Dendritic cell treated with granulocyte-macrophage colony-stimulating factor and Interleukin-4, amounts not matched to agents 40 ng/mL and 50 ng/mL, for 4 days (primary cell): ENCODE results near the gene GRB2.
"Not testable (repeated sequence)": the region's sequence is repeated elsewhere in the genome, so short reads cannot be mapped to it uniquely, and the experiment has no call there.

ENCODE experiments used
- H3K27ac Mint-ChIP-seq: one replicate; pipeline ENCODE4 v1.8.0; 2022; ENCODE audit warnings: mild to moderate bottlenecking, mixed read lengths
- H3K27me3 Mint-ChIP-seq: one replicate; pipeline ENCODE4 v1.8.0; 2022; ENCODE audit warnings: mild to moderate bottlenecking, mixed read lengths
- H3K36me3 Mint-ChIP-seq: one replicate; pipeline ENCODE4 v1.8.0; 2022; ENCODE audit warnings: low read depth, mixed read lengths
- H3K4me1 Mint-ChIP-seq: one replicate; pipeline ENCODE4 v1.8.0; 2022; ENCODE audit warnings: low read depth, mixed read lengths
- H3K4me3 Mint-ChIP-seq: one replicate; pipeline ENCODE4 v1.8.0; 2022; ENCODE audit warnings: mild to moderate bottlenecking, moderate library complexity, mixed read lengths
- H3K9me3 Mint-ChIP-seq: one replicate; pipeline ENCODE4 v1.8.0; 2022; ENCODE audit warnings: mixed read lengths
- intact Hi-C: fragments of 100-400 bp; cut with micrococcal nuclease; formaldehyde crosslinking; loops from one replicate; pipeline ENCODE4 v1.15.0; 2022

The GRB2 gene

GRCh38 chr17:75300280-75300679, 105.2 kb downstream of the GRB2 start:
- H3K4me3 Mint-ChIP-seq, result no peak overlapping the region
- H3K9me3 Mint-ChIP-seq, result no peaks in the 10 kb centered on the region
- intact Hi-C loops, result no loop called here

GRCh38 chr17:75295201-75296158, 110.0 kb downstream of the GRB2 start:
- no peaks in the 10 kb centered on the region for H3K9me3 Mint-ChIP-seq

More at GRCh38 chr17:75300280-75300679, 105.2 kb downstream of the GRB2 start:
- peaks cover 6% of the 10 kb centered on the region for H3K36me3 Mint-ChIP-seq
- H3K27ac Mint-ChIP-seq, result peak overlapping the region; percentile 81
- H3K4me1 Mint-ChIP-seq, result peaks cover 52% of the 10 kb centered on the region
- no peaks in the 10 kb centered on the region for H3K27me3 Mint-ChIP-seq

GRCh38 chr17:75292810-75293448, 112.5 kb downstream of the GRB2 start:
- H3K27ac Mint-ChIP-seq, result peak overlapping the region; percentile 97
- H3K4me3 Mint-ChIP-seq, result peak overlapping the region; percentile 23
- H3K27me3 Mint-ChIP-seq, intact Hi-C loops, H3K9me3 Mint-ChIP-seq: not testable (repeated sequence)
- H3K36me3 Mint-ChIP-seq, result peaks cover 18% of the 10 kb centered on the region
- peaks cover 64% of the 10 kb centered on the region for H3K4me1 Mint-ChIP-seq

More at GRCh38 chr17:75295201-75296158, 110.0 kb downstream of the GRB2 start:
- Mint-ChIP-seq H3K36me3 (no peaks in the 10 kb centered on the region), H3K27me3 (no peaks in the 10 kb centered on the region), H3K4me3 (peak overlapping the region; percentile 62), H3K27ac (peak overlapping the region; percentile 97), H3K4me1 (peaks cover 63% of the 10 kb centered on the region)
- intact Hi-C loops, result loop anchor here (1.0 kb wide), 1 partner anchor 17 kb away; no protein-coding TSS in a partner anchor

GRCh38 chr17:75289832-75290337, 115.6 kb downstream of the GRB2 start:
- peak overlapping the region; percentile 92 for H3K4me3 Mint-ChIP-seq
- no peaks in the 10 kb centered on the region for H3K27me3 Mint-ChIP-seq
- intact Hi-C loops, result loop anchor here (2.0 to 5.0 kb wide), 2 partner anchors 32 to 115 kb away; partner anchors contain the start of gene GRB2
- peak overlapping the region; percentile 97 for H3K27ac Mint-ChIP-seq
- H3K4me1 Mint-ChIP-seq, result peaks cover 77% of the 10 kb centered on the region
- no peaks in the 10 kb centered on the region for H3K9me3 Mint-ChIP-seq
- H3K36me3 Mint-ChIP-seq, result peaks cover 48% of the 10 kb centered on the region

GRCh38 chr17:75289115-75289831, 116.2 kb downstream of the GRB2 start, which contains the start of gene SLC25A19:
TSS of gene SLC25A19 (minus strand) at chr17:75289433. CDS start at chr17:75286764, 2,669 bp downstream.
- H3K27me3 Mint-ChIP-seq, result no peaks in the 10 kb centered on the region
- H3K4me3 Mint-ChIP-seq, result peak within 1 kb of the TSS; percentile 92
- peaks cover 55% of the 10 kb centered on the region for H3K36me3 Mint-ChIP-seq
- H3K27ac Mint-ChIP-seq, result peak within 1 kb of the TSS; percentile 97
- H3K9me3 Mint-ChIP-seq, result no peaks in the 10 kb centered on the region
- intact Hi-C loops, result loop anchor here (2.0 to 5.0 kb wide), 2 partner anchors 33 to 116 kb away; partner anchors contain the start of gene GRB2
- H3K4me1 Mint-ChIP-seq, result peaks cover 71% of the 10 kb centered on the region

- intact Hi-C loops, result loop anchor here (2.0 to 5.0 kb wide), 2 partner anchors 34 to 116 kb away; partner anchors contain the start of gene GRB2
- H3K4me3 Mint-ChIP-seq, result peak overlapping the region; percentile 92
- H3K36me3 Mint-ChIP-seq, result peaks cover 60% of the 10 kb centered on the region
- no peaks in the 10 kb centered on the region for H3K9me3 Mint-ChIP-seq
- H3K27ac Mint-ChIP-seq, result peak overlapping the region; percentile 97
- H3K4me1 Mint-ChIP-seq, result peaks cover 67% of the 10 kb centered on the region
- H3K27me3 Mint-ChIP-seq, result no peaks in the 10 kb centered on the region
These were observed 116.7 kb downstream of the GRB2 start for GRCh38 chr17:75288770-75289114.

GRCh38 chr17:75288359-75288758, 117.1 kb downstream of the GRB2 start:
- intact Hi-C loops, result loop anchor here (2.0 to 5.0 kb wide), 2 partner anchors 34 to 116 kb away; partner anchors contain the start of gene GRB2
- Mint-ChIP-seq H3K27ac (peak overlapping the region; percentile 97), H3K4me1 (peaks cover 67% of the 10 kb centered on the region), H3K27me3 (no peaks in the 10 kb centered on the region), H3K4me3 (peak overlapping the region; percentile 92), H3K36me3 (peaks cover 64% of the 10 kb centered on the region), H3K9me3 (no peaks in the 10 kb centered on the region)

- Mint-ChIP-seq H3K4me1 (peaks cover 55% of the 10 kb centered on the region), H3K9me3 (no peaks in the 10 kb centered on the region), H3K4me3 (no peak overlapping the region), H3K36me3 (peaks cover 73% of the 10 kb centered on the region), H3K27me3 (no peaks in the 10 kb centered on the region), H3K27ac (peak overlapping the region; percentile 97)
- intact Hi-C loops, result loop anchor here (5.0 kb wide), 1 partner anchor 35 kb away; no protein-coding TSS in a partner anchor
These were observed 118.3 kb downstream of the GRB2 start for GRCh38 chr17:75287221-75287620.

- peaks cover 36% of the 10 kb centered on the region for H3K4me1 Mint-ChIP-seq
- H3K27me3 Mint-ChIP-seq, result no peaks in the 10 kb centered on the region
- H3K36me3 Mint-ChIP-seq, result peaks cover 94% of the 10 kb centered on the region
These were observed 120.4 kb downstream of the GRB2 start for GRCh38 chr17:75285123-75285522.

GRCh38 chr17:75280189-75280588, 125.3 kb downstream of the GRB2 start:
- H3K4me1 Mint-ChIP-seq, H3K27ac Mint-ChIP-seq, H3K4me3 Mint-ChIP-seq, intact Hi-C loops, H3K27me3 Mint-ChIP-seq, H3K9me3 Mint-ChIP-seq: not testable (repeated sequence)
- peaks cover 98% of the 10 kb centered on the region for H3K36me3 Mint-ChIP-seq

More at GRCh38 chr17:75285123-75285522, 120.4 kb downstream of the GRB2 start:
- Mint-ChIP-seq H3K4me3 (no peak overlapping the region), H3K27ac (no peak overlapping the region), H3K9me3 (no peaks in the 10 kb centered on the region)
- intact Hi-C loops, result loop anchor here (5.0 kb wide), 1 partner anchor 37 kb away; no protein-coding TSS in a partner anchor

- peaks cover 99% of the 10 kb centered on the region for H3K36me3 Mint-ChIP-seq
- H3K27ac Mint-ChIP-seq, result no peak overlapping the region
- H3K4me1 Mint-ChIP-seq, result peaks cover 22% of the 10 kb centered on the region
- intact Hi-C loops, result no loop called here
- no peaks in the 10 kb centered on the region for H3K9me3 Mint-ChIP-seq
- H3K4me3 Mint-ChIP-seq, result no peak overlapping the region
- H3K27me3 Mint-ChIP-seq, result no peaks in the 10 kb centered on the region
These were observed 127.8 kb downstream of the GRB2 start for GRCh38 chr17:75277664-75278071.

GRCh38 chr17:75273977-75274708, 131.3 kb downstream of the GRB2 start:
- Mint-ChIP-seq H3K27me3 (no peaks in the 10 kb centered on the region), H3K27ac (no peak overlapping the region), H3K4me1 (peaks cover 47% of the 10 kb centered on the region), H3K9me3 (no peaks in the 10 kb centered on the region), H3K4me3 (no peak overlapping the region), H3K36me3 (peaks cover 90% of the 10 kb centered on the region)
- intact Hi-C loops, result loop anchor here (5.0 kb wide), 1 partner anchor 138 kb away; no protein-coding TSS in a partner anchor
